ENCODE measurements around the gene KRTAP3-3.

- TF ChIP-seq, protein P1, sequence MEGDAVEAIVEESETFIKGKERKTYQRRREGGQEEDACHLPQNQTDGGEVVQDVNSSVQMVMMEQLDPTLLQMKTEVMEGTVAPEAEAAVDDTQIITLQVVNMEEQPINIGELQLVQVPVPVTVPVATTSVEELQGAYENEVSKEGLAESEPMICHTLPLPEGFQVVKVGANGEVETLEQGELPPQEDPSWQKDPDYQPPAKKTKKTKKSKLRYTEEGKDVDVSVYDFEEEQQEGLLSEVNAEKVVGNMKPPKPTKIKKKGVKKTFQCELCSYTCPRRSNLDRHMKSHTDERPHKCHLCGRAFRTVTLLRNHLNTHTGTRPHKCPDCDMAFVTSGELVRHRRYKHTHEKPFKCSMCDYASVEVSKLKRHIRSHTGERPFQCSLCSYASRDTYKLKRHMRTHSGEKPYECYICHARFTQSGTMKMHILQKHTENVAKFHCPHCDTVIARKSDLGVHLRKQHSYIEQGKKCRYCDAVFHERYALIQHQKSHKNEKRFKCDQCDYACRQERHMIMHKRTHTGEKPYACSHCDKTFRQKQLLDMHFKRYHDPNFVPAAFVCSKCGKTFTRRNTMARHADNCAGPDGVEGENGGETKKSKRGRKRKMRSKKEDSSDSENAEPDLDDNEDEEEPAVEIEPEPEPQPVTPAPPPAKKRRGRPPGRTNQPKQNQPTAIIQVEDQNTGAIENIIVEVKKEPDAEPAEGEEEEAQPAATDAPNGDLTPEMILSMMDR (conservative IDR thresholded peaks at IDR 0.05; ENCODE audit: low read length): no peak
- TF ChIP-seq EZH2phosphoT487 (IDR thresholded peaks at IDR 0.05; ENCODE audit: borderline replicate concordance): no peak
Measured at GRCh38 chr17:41024697-41025096, 30.7 kb upstream of the KRTAP3-3 start.

All from Loucy (cell line).